HS-27A (cell line): Measurements from ENCODE around the gene KIF7.

Experiments
- DNase-seq: peaks from one replicate; pipeline ENCODE4 v3.0.0-alpha.2; 2012; ENCODE audit warnings: low read depth, missing footprints

The KIF7 gene

GRCh38 chr15:89670971-89671560, 15.8 kb upstream of the KIF7 start:
- DNase-seq, result no peak

GRCh38 chr15:89669941-89670340, 14.7 kb upstream of the KIF7 start:
- DNase-seq, result no peak

GRCh38 chr15:89669309-89669865, 14.1 kb upstream of the KIF7 start:
- DNase-seq, result no peak

- no peak for DNase-seq
These were observed 12.9 kb upstream of the KIF7 start for GRCh38 chr15:89668171-89668570.

- DNase-seq, result no peak
These were observed 12.4 kb upstream of the KIF7 start for GRCh38 chr15:89667706-89667960.

- no peak for DNase-seq
These were observed 11.8 kb upstream of the KIF7 start for GRCh38 chr15:89666858-89667705.

- no peak for DNase-seq
These were observed 11.1 kb upstream of the KIF7 start for GRCh38 chr15:89666184-89666857.

GRCh38 chr15:89665449-89666181, 10.3 kb upstream of the KIF7 start:
- no peak for DNase-seq

GRCh38 chr15:89664441-89665350, 9.4 kb upstream of the KIF7 start:
- no peak for DNase-seq

GRCh38 chr15:89662893-89663626, 7.8 kb upstream of the KIF7 start:
- peak; percentile 91 for DNase-seq

- no peak for DNase-seq
These were observed 5.3 kb upstream of the KIF7 start for GRCh38 chr15:89660556-89660955.

- no peak for DNase-seq
These were observed 4.0 kb upstream of the KIF7 start for GRCh38 chr15:89659295-89659694.

GRCh38 chr15:89657686-89658200, 2.5 kb upstream of the KIF7 start:
- no peak for DNase-seq

GRCh38 chr15:89656116-89656815, 999 bp upstream of the KIF7 start:
- DNase-seq, result no peak

- no peak for DNase-seq
These were observed 936 bp downstream of the KIF7 start for GRCh38 chr15:89654301-89654761.

GRCh38 chr15:89653578-89653977, 1.7 kb downstream of the KIF7 start:
- DNase-seq, result no peak

GRCh38 chr15:89652666-89653065, 2.6 kb downstream of the KIF7 start:
- DNase-seq, result no peak

GRCh38 chr15:89652131-89652530, 3.1 kb downstream of the KIF7 start:
- DNase-seq, result no peak

GRCh38 chr15:89649716-89650115, 5.6 kb downstream of the KIF7 start:
- DNase-seq, result no peak
